Gastroesophageal sphincter (tissue), 4 donors: ENCODE measurements around the gene DEAF1. TPM values are rescaled to one million over a fixed set of nuclear protein-coding genes. Genes with fewer than 3 reads are reported as not detected.
A peak's percentile ranks its signal among the peaks of the same experiment; 100 is the strongest.

ENCODE experiments used
- ATAC-seq: fragments of 150-250 bp; one replicate; pipeline ENCODE4 v1.9.1; 2016; ENCODE audit warnings: mild to moderate bottlenecking, moderate library complexity
- H3K27ac ChIP-seq, 4 donors: fragments of 200-600 bp; sonication (generic) in 3 of 4; 1 replicate in 3 of 4; 2 replicates in 1 of 4; pipeline ENCODE4 v1.5.1; 2016 to 2019
- H3K27me3 ChIP-seq: fragments of 200-600 bp; sonication (generic); one replicate; pipeline ENCODE4 v1.5.1; 2019
- H3K36me3 ChIP-seq, 2 donors: fragments of 200-600 bp; sonication (generic); one replicate each; pipeline ENCODE4 v1.5.1; 2019; ENCODE audit warnings: control low read depth in 1 of 2
- H3K4me1 ChIP-seq, 3 donors: fragments of 200-600 bp; sonication (generic); 1 replicate in 2 of 3; 2 replicates in 1 of 3; pipeline ENCODE4 v1.5.1; 2016 to 2019; ENCODE audit warnings: control low read depth in 2 of 3
- H3K4me3 ChIP-seq, 2 donors: fragments of 200-600 bp; sonication (generic); one replicate each; pipeline ENCODE4 v1.5.1; 2019; ENCODE audit warnings: mild to moderate bottlenecking in 1 of 2, moderate library complexity in 1 of 2
- H3K9me3 ChIP-seq, 3 donors: fragments of 200-600 bp; sonication (generic); one replicate each; pipeline ENCODE4 v1.5.1; 2017 to 2019; ENCODE audit warnings: control low read depth in 2 of 3
- CTCF ChIP-seq, 4 experiments: fragments of 200-600 bp in 2 of 4; fragments of 450-650 bp in 2 of 4; sonication (generic) in 1 of 4; IDR thresholded peaks; one replicate each; pipeline ENCODE4 v1.5.1; 2017 to 2019; ENCODE audit warnings: antibody characterized with exemption in 4 of 4, mild to moderate bottlenecking in 2 of 4, moderate library complexity in 2 of 4
- EP300 ChIP-seq: sonication (generic); formaldehyde crosslinking; IDR thresholded peaks from one replicate; pipeline ENCODE4 v1.6.1; 2017; ENCODE audit warnings: antibody characterized with exemption, mild to moderate bottlenecking
- POLR2A ChIP-seq, 2 donors: fragments of 450-650 bp; IDR thresholded peaks; one replicate each; pipeline ENCODE4 v1.6.1; 2017; ENCODE audit warnings: antibody characterized with exemption in 2 of 2, mild to moderate bottlenecking in 2 of 2, moderate library complexity in 1 of 2
- POLR2AphosphoS5 ChIP-seq: sonication (generic); formaldehyde crosslinking; IDR thresholded peaks from one replicate; pipeline ENCODE4 v1.6.1; 2017; ENCODE audit warnings: antibody characterized with exemption
- WGBS, 2 donors: methylation state at CpG; one replicate each; pipeline ENCODE4 v1.1.5; 2018; ENCODE audit warnings: low coverage in 1 of 2; 5-methylcytosine and 5-hydroxymethylcytosine counted together
- total RNA-seq, 4 donors: library from RNA; depleted of rRNA; stranded (reverse); fragments of >200 nt; gene quantifications; one replicate each; pipeline ENCODE4 v1.1.0, GENCODE V29; 2016

DEAF1 gene
- total RNA-seq, 4 donors from 2014 or later, result 19.9 to 45.0 (median 35.0) TPM

DNA sequence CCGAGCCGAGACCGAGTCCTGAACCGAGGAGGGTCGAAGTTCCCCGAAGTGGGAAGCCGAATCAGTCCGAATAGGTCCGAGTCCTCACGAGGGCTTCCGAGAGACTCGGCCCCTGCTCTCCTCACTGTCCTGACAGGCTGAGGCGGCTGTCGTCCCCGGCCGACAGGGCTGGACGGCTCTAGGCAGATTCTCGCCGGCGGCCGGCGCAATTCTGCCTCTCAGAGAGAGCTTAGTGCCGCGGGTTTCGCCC, 191 bp upstream of the DEAF1 start:
- Histone ChIP-seq H3K9me3 (no peaks in the 10 kb centered on the region), H3K36me3 (peaks cover 0 to 27% of the 10 kb centered on the region in 2 donors), H3K27ac (peak overlapping the region; percentile 87 to 99 (median 98)), H3K4me1 (peaks cover 0 to 55% (median 33%) of the 10 kb centered on the region in 3 donors), H3K4me3 (peak overlapping the region; percentile 62 to 94), H3K27me3 (no peaks in the 10 kb centered on the region)
- no peak for ATAC-seq
- WGBS, 2 donors, result 1% methylated on average over 15 of the region's 25 CpGs; no CpG with 5 or more reads in 1 of the 2 donors
- TF ChIP-seq EP300, result no peak
- TF ChIP-seq CTCF (IDR thresholded peaks at IDR 0.05), result no peak
- no peak for TF ChIP-seq POLR2AphosphoS5
- TF ChIP-seq POLR2A (IDR thresholded peaks at IDR 0.05), result no peak

GRCh38 chr11:693887-694562, 997 bp downstream of the DEAF1 start:
- H3K27ac ChIP-seq, result peak overlapping the region in 3 of 4 donors; percentile 98 to 99 (median 99)
- no peaks in the 10 kb centered on the region for H3K27me3 ChIP-seq
- ATAC-seq, result no peak
- no peak for TF ChIP-seq CTCF (IDR thresholded peaks at IDR 0.05)
- TF ChIP-seq POLR2AphosphoS5, result no peak
- no peak for TF ChIP-seq POLR2A (IDR thresholded peaks at IDR 0.05)
- no peak for TF ChIP-seq EP300
- H3K9me3 ChIP-seq, result no peaks in the 10 kb centered on the region
- 73% methylated on average over 6 of the region's 15 CpGs; no CpG with 5 or more reads in 1 of the 2 donors for WGBS, 2 donors
- H3K36me3 ChIP-seq, result peaks cover 0 to 24% of the 10 kb centered on the region in 2 donors
- peak overlapping the region; percentile 22 to 94 for H3K4me3 ChIP-seq
- H3K4me1 ChIP-seq, result peaks cover 0 to 53% (median 33%) of the 10 kb centered on the region in 3 donors

- peak overlapping the region in 3 of 4 donors; percentile 98 to 99 (median 99) for H3K27ac ChIP-seq
- H3K4me1 ChIP-seq, result peaks cover 0 to 47% (median 32%) of the 10 kb centered on the region in 3 donors
- no peaks in the 10 kb centered on the region for H3K27me3 ChIP-seq
- 39 to 40% methylated on average over 7 to 10 of the region's 13 CpGs for WGBS, 2 donors
- peak overlapping the region in 1 of 2 donors; percentile 94 for H3K4me3 ChIP-seq
- no peak for TF ChIP-seq EP300
- no peak for TF ChIP-seq POLR2A (IDR thresholded peaks at IDR 0.05)
- no peak for TF ChIP-seq CTCF (IDR thresholded peaks at IDR 0.05)
- H3K9me3 ChIP-seq, result no peaks in the 10 kb centered on the region
- peaks cover 0 to 28% of the 10 kb centered on the region in 2 donors for H3K36me3 ChIP-seq
- ATAC-seq, result no peak
These were observed 1.6 kb downstream of the DEAF1 start for GRCh38 chr11:693415-693831.

DNA sequence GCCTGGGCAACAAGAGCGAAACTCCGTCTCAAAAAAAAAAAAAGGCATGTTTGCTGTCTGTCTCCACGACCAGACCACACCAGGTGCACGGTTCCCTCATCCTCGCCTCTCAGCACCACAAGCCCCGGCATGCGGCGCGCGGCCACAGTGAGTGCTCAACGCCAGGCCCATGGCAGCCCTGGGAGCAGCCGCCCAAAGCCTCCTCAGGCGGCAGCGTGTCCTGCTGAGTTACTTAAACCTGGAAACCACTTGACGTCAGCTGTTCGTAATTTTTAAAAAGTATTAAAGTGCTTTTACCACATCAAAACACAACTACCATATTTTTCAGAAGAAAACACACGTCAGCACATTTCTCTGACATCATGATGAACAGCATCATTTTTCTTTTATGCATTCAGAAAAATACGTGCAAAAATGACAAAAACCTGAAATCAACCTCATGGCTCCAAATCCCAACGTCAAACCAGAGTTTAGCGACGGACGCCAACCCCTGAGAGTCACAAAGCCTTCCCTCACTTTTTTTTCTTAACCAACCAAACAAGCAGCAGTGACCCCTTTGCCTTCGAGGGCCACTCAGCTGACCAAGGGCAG, 2.1 kb downstream of the DEAF1 start:
- WGBS, 2 donors, result 50 to 79% methylated on average over 7 to 19 of the region's 23 CpGs
- no peak for ATAC-seq
- Histone ChIP-seq H3K4me3 (peak overlapping the region in 1 of 2 donors; percentile 94), H3K9me3 (no peaks in the 10 kb centered on the region), H3K27me3 (no peaks in the 10 kb centered on the region), H3K4me1 (peaks cover 0 to 42% (median 27%) of the 10 kb centered on the region in 3 donors), H3K36me3 (peaks cover 0 to 33% of the 10 kb centered on the region in 2 donors), H3K27ac (peak overlapping the region in 3 of 4 donors; percentile 98 to 99 (median 99))
- TF ChIP-seq POLR2AphosphoS5 (no peak), CTCF (IDR thresholded peaks at IDR 0.05) (no peak), EP300 (no peak), POLR2A (IDR thresholded peaks at IDR 0.05) (no peak)
